Suprapubic skin (tissue), 3 donors: ENCODE data around the gene KDM8.

Source experiments
- CTCF ChIP-seq, 2 donors: fragments of 200-600 bp in 1 of 2; fragments of 450-650 bp in 1 of 2; sonication (generic) in 1 of 2; IDR thresholded peaks; one replicate each; pipeline ENCODE4 v1.5.1; 2016 to 2019; ENCODE audit warnings: antibody characterized with exemption in 2 of 2, mild to moderate bottlenecking in 1 of 2, moderate library complexity in 1 of 2
- POLR2A ChIP-seq, 2 donors: fragments of 450-650 bp; IDR thresholded peaks; one replicate each; pipeline ENCODE4 v1.6.1; 2017; ENCODE audit warnings: antibody characterized with exemption in 2 of 2, mild to moderate bottlenecking in 2 of 2, moderate library complexity in 2 of 2

GRCh38 chr16:27244363-27244755, 41.0 kb downstream of the KDM8 start:
- no peak for TF ChIP-seq CTCF (IDR thresholded peaks at IDR 0.05)
- TF ChIP-seq POLR2A (IDR thresholded peaks at IDR 0.05), result no peak
